Measurements from ENCODE around the gene PGAM5. TPM values are rescaled to one million over a fixed set of nuclear protein-coding genes. Genes with fewer than 3 reads are reported as not detected.

PGAM5 gene
- polyA plus RNA-seq, 1 of the 3 experiments (the other 2 are of a cell fraction), result 22.5 TPM

DNA sequence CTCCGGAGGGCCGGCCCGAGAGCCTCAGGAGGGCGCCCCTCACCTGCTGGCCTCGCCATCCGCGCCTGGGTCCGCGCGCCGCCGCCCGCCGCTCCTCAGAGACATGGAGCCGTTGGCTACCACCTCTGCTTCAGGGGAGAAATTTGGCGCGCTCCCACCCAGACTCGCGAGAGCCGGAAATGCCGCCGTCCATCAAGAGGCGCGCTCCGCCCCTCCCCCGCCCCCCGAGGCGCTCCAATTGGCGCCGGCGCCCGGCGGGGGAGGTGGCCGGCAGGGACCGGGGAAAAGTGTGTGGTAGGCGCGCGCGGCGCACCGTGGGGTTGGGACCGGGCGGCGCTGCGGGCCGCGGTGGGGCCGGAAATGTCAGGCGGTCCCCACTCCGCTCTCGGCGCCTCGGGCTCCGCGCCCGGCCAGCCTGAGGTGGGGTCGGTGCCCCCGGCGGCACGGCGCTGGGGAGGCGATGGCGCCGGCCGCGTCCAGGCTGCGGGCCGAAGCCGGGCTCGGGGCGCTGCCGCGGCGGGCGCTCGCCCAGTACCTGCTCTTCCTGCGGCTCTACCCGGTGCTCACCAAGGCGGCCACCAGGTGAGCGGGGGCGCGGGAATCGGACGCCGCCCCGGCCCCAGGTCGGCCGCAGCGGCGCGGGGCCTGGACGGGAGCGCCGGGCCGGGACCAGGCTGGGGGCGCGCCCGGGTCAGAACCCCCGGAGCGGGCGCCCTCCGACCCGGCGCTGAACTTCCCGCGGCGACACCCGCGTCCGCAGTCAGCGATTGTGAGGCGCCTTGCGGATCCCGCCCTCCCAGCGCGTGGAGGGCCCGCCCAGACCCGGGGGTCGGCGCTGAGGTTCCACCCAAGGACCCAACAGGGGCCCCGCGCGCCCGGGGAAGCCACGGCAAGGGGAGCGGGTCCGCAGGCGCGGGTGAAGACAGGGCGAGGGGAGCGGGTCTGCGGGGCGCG lies 23.2 kb upstream of the PGAM5 start, which contains the start of the genes POLE and PXMP2 (continued):
- TF ChIP-seq, protein P1, sequence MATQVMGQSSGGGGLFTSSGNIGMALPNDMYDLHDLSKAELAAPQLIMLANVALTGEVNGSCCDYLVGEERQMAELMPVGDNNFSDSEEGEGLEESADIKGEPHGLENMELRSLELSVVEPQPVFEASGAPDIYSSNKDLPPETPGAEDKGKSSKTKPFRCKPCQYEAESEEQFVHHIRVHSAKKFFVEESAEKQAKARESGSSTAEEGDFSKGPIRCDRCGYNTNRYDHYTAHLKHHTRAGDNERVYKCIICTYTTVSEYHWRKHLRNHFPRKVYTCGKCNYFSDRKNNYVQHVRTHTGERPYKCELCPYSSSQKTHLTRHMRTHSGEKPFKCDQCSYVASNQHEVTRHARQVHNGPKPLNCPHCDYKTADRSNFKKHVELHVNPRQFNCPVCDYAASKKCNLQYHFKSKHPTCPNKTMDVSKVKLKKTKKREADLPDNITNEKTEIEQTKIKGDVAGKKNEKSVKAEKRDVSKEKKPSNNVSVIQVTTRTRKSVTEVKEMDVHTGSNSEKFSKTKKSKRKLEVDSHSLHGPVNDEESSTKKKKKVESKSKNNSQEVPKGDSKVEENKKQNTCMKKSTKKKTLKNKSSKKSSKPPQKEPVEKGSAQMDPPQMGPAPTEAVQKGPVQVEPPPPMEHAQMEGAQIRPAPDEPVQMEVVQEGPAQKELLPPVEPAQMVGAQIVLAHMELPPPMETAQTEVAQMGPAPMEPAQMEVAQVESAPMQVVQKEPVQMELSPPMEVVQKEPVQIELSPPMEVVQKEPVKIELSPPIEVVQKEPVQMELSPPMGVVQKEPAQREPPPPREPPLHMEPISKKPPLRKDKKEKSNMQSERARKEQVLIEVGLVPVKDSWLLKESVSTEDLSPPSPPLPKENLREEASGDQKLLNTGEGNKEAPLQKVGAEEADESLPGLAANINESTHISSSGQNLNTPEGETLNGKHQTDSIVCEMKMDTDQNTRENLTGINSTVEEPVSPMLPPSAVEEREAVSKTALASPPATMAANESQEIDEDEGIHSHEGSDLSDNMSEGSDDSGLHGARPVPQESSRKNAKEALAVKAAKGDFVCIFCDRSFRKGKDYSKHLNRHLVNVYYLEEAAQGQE (IDR thresholded peaks at IDR 0.05; ENCODE audit: low read depth, low read length), result 0 out of 2 replicates have a peak, but pooled peaks have one; percentile 7
- TF ChIP-seq FOSL2 (IDR thresholded peaks at IDR 0.05; ENCODE audit: borderline replicate concordance, low read depth) (no peak), IRF3 (IDR thresholded peaks at IDR 0.05; ENCODE audit: low read depth, low read length) (peak; percentile 97), PBX3 (IDR thresholded peaks at IDR 0.05) (peak; percentile 93), EP300 (IDR thresholded peaks at IDR 0.05; ENCODE audit: borderline replicate concordance in 1 of 2, low read depth in 1 of 2, low read length in 1 of 2) (peak; percentile 19 to 26; a peak in 2 of 4 replicates), RFX5 (IDR thresholded peaks at IDR 0.05; ENCODE audit: low read length) (no peak), GATA2 (CRISPR knock-in tag; IDR thresholded peaks at IDR 0.05) (no peak), RCOR1 (IDR thresholded peaks at IDR 0.05; ENCODE audit: low read length) (peak; percentile 49; the same call in 1 of the 2 replicates), NFIC (IDR thresholded peaks at IDR 0.05; ENCODE audit: borderline replicate concordance) (0 out of 2 replicates have a peak, but pooled peaks have one; percentile 16), CHD2 (IDR thresholded peaks at IDR 0.05; ENCODE audit: low read length, partially characterized antibody) (peak; percentile 99)
- TF ChIP-seq, protein P2, sequence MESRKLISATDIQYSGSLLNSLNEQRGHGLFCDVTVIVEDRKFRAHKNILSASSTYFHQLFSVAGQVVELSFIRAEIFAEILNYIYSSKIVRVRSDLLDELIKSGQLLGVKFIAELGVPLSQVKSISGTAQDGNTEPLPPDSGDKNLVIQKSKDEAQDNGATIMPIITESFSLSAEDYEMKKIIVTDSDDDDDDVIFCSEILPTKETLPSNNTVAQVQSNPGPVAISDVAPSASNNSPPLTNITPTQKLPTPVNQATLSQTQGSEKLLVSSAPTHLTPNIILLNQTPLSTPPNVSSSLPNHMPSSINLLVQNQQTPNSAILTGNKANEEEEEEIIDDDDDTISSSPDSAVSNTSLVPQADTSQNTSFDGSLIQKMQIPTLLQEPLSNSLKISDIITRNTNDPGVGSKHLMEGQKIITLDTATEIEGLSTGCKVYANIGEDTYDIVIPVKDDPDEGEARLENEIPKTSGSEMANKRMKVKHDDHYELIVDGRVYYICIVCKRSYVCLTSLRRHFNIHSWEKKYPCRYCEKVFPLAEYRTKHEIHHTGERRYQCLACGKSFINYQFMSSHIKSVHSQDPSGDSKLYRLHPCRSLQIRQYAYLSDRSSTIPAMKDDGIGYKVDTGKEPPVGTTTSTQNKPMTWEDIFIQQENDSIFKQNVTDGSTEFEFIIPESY (IDR thresholded peaks at IDR 0.05; ENCODE audit: borderline replicate concordance, low read depth), result peak; percentile 97
- TF ChIP-seq, protein P3, sequence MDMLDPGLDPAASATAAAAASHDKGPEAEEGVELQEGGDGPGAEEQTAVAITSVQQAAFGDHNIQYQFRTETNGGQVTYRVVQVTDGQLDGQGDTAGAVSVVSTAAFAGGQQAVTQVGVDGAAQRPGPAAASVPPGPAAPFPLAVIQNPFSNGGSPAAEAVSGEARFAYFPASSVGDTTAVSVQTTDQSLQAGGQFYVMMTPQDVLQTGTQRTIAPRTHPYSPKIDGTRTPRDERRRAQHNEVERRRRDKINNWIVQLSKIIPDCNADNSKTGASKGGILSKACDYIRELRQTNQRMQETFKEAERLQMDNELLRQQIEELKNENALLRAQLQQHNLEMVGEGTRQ (IDR thresholded peaks at IDR 0.05; ENCODE audit: borderline replicate concordance, low read depth, low read length), result no peak
